Measurements from ENCODE around the gene OMG.

The OMG gene

DNA sequence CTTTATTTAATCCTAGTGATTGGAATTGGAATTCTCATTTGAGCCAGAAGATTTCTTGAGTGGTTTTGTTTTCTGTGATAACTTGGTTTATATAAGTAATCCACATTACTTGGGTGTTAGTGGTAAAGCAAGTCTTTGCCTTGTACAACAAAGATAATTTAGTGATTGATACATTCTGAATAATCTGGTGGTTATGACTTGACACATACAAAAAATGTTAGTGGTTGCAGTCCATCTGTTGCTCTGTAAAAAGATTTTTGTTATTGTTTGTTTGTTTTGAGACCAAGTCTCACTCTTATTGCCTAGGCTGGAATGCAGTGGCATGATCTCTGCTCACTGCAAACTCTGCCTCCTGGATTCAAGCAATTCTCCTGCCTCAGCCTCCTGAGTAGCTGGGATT, 13.2 kb downstream of the OMG start:
- H3K4me1 ChIP-seq (ENCODE audit: insufficient read depth, low read length, poor library complexity, severe bottlenecking), result peaks cover 5% of the 10 kb centered on the region
- no peaks in the 10 kb centered on the region for H4K20me1 ChIP-seq (ENCODE audit: insufficient read depth, low read length, poor library complexity, severe bottlenecking)
- no peak overlapping the region for H2AFZ ChIP-seq (ENCODE audit: low read length)
- H3K4me2 ChIP-seq (ENCODE audit: low read depth, low read length, poor library complexity, severe bottlenecking), result no peak overlapping the region
- H3K27me3 ChIP-seq (ENCODE audit: insufficient read depth, low read length, poor library complexity, severe bottlenecking), result no peaks in the 10 kb centered on the region
- no peak overlapping the region for H3K9ac ChIP-seq (ENCODE audit: low read depth, low read length, poor library complexity, severe bottlenecking)
- 0 out of 2 replicates have a peak, but pooled peaks cover 3% of the 10 kb centered on the region for H3F3A ChIP-seq (ENCODE audit: low read depth)
- no peaks in the 10 kb centered on the region for H3K9me3 ChIP-seq (ENCODE audit: insufficient read depth, low read depth, low read length)
- no peak overlapping the region for H3K4me3 ChIP-seq (ENCODE audit: low read length, poor library complexity, severe bottlenecking)
- H3K9me2 ChIP-seq (replicated peaks; ENCODE audit: low read depth, low read length), result no peaks in the 10 kb centered on the region
- H3K36me3 ChIP-seq (ENCODE audit: insufficient read depth, low read length), result no peaks in the 10 kb centered on the region
- TF ChIP-seq EZH2phosphoT487 (IDR thresholded peaks at IDR 0.05; ENCODE audit: borderline replicate concordance) (no peak), CTCF (conservative IDR thresholded peaks at IDR 0.05; ENCODE audit: low read length) (no peak)
- H3K79me2 ChIP-seq (ENCODE audit: insufficient read depth, low read length), result no peaks in the 10 kb centered on the region

DNA sequence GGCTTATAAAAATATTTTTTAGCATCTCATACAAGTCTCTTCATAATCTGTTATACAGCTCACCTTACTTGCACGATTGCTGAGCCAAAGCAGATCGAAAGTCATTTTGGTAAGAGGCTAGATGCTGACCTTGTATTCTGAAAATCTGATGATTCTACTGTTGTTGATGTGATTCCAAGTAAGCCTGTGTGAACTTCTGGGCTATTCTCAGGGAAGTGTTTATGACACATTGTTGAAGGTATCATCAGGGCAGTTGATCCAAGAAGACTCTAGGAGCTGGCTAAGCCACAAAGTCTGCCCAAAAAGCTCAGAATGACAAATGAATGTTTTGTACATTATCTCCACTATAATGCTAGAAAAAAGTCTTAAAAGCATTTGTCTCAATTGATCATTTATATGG, 16.0 kb downstream of the OMG start:
- Histone ChIP-seq H3K4me1 (ENCODE audit: insufficient read depth, low read length, poor library complexity, severe bottlenecking) (peaks cover 7% of the 10 kb centered on the region), H3K4me2 (ENCODE audit: low read depth, low read length, poor library complexity, severe bottlenecking) (no peak overlapping the region), H3K79me2 (ENCODE audit: insufficient read depth, low read length) (no peaks in the 10 kb centered on the region), H3K27me3 (ENCODE audit: insufficient read depth, low read length, poor library complexity, severe bottlenecking) (no peaks in the 10 kb centered on the region), H3K9me2 (replicated peaks; ENCODE audit: low read depth, low read length) (no peaks in the 10 kb centered on the region), H2AFZ (ENCODE audit: low read length) (no peak overlapping the region), H3K9ac (ENCODE audit: low read depth, low read length, poor library complexity, severe bottlenecking) (no peak overlapping the region), H3F3A (ENCODE audit: low read depth) (no peaks in the 10 kb centered on the region), H3K9me3 (ENCODE audit: insufficient read depth, low read depth, low read length) (no peaks in the 10 kb centered on the region), H3K4me3 (ENCODE audit: low read length, poor library complexity, severe bottlenecking) (no peak overlapping the region), H4K20me1 (ENCODE audit: insufficient read depth, low read length, poor library complexity, severe bottlenecking) (no peaks in the 10 kb centered on the region), H3K36me3 (ENCODE audit: insufficient read depth, low read length) (peaks cover 4% of the 10 kb centered on the region)
- TF ChIP-seq CTCF (conservative IDR thresholded peaks at IDR 0.05; ENCODE audit: low read length) (no peak), EZH2phosphoT487 (IDR thresholded peaks at IDR 0.05; ENCODE audit: borderline replicate concordance) (no peak)

- no peaks in the 10 kb centered on the region for H3K9me2 ChIP-seq (replicated peaks; ENCODE audit: low read depth, low read length)
- H3K79me2 ChIP-seq (ENCODE audit: insufficient read depth, low read length), result no peaks in the 10 kb centered on the region
- TF ChIP-seq EZH2phosphoT487 (IDR thresholded peaks at IDR 0.05; ENCODE audit: borderline replicate concordance), result no peak
- TF ChIP-seq CTCF (conservative IDR thresholded peaks at IDR 0.05; ENCODE audit: low read length), result no peak
- no peak overlapping the region for H3K9ac ChIP-seq (ENCODE audit: low read depth, low read length, poor library complexity, severe bottlenecking)
- H3K4me2 ChIP-seq (ENCODE audit: low read depth, low read length, poor library complexity, severe bottlenecking), result no peak overlapping the region
- no peaks in the 10 kb centered on the region for H3K27me3 ChIP-seq (ENCODE audit: insufficient read depth, low read length, poor library complexity, severe bottlenecking)
- no peaks in the 10 kb centered on the region for H4K20me1 ChIP-seq (ENCODE audit: insufficient read depth, low read length, poor library complexity, severe bottlenecking)
- H3F3A ChIP-seq (ENCODE audit: low read depth), result no peaks in the 10 kb centered on the region
- no peaks in the 10 kb centered on the region for H3K9me3 ChIP-seq (ENCODE audit: insufficient read depth, low read depth, low read length)
- H3K4me1 ChIP-seq (ENCODE audit: insufficient read depth, low read length, poor library complexity, severe bottlenecking), result peaks cover 7% of the 10 kb centered on the region
- H3K4me3 ChIP-seq (ENCODE audit: low read length, poor library complexity, severe bottlenecking), result no peak overlapping the region
- peaks cover 11% of the 10 kb centered on the region for H3K36me3 ChIP-seq (ENCODE audit: insufficient read depth, low read length)
- no peak overlapping the region for H2AFZ ChIP-seq (ENCODE audit: low read length)
Measured at GRCh38 chr17:31279401-31279800, 17.6 kb downstream of the OMG start.
